Fibroblast of lung (primary cell): ENCODE data around the gene EHD3. TPM values are rescaled to one million over a fixed set of nuclear protein-coding genes. Genes with fewer than 3 reads are reported as not detected.

Experiments
- DNase-seq, 2 donors: peaks; one replicate each; pipeline versions ENCODE4 v3.0.0 to v3.0.0-alpha.2; 2010; ENCODE audit warnings: low read depth in 2 of 2
- H2AFZ ChIP-seq: 2 replicates; pipeline ENCODE4 v1.5.1; 2012; ENCODE audit warnings: low read length, control low read depth, inconsistent platforms
- H3K27ac ChIP-seq: 2 replicates; pipeline ENCODE4 v1.5.1; 2011; ENCODE audit warnings: low read length, control low read depth; ENCODE audit not compliant: insufficient read depth
- H3K27me3 ChIP-seq: 2 replicates; pipeline ENCODE4 v1.5.1; 2011; ENCODE audit warnings: mild to moderate bottlenecking, low read length; ENCODE audit not compliant: control insufficient read depth, insufficient read depth
- H3K36me3 ChIP-seq: 2 replicates; pipeline ENCODE4 v1.5.1; 2011; ENCODE audit warnings: low read length; ENCODE audit not compliant: control insufficient read depth, insufficient read depth
- H3K4me1 ChIP-seq: 2 replicates; pipeline ENCODE4 v1.5.1; 2011; ENCODE audit warnings: low read length; ENCODE audit not compliant: control insufficient read depth, insufficient read depth; ENCODE audit errors: extremely low read depth
- H3K4me2 ChIP-seq: 2 replicates; pipeline ENCODE4 v1.5.1; 2011; ENCODE audit warnings: low read length, control low read depth; ENCODE audit not compliant: insufficient read depth; ENCODE audit errors: extremely low read depth
- H3K4me3 ChIP-seq, 4 experiments: fragments of 200-600 bp in 1 of 4; sonication (generic) in 1 of 4; replicated peaks in 1 of 4; 2 replicates each; pipeline ENCODE4 v1.5.1; 2011 to 2016; ENCODE audit warnings: low read length in 4 of 4, low read depth in 3 of 4, mild to moderate bottlenecking in 3 of 4, control low read depth in 2 of 4, inconsistent platforms in 1 of 4, mixed read lengths in 1 of 4; ENCODE audit not compliant: insufficient read depth in 1 of 4; ENCODE audit errors: control extremely low read depth in 1 of 4
- H3K79me2 ChIP-seq: 2 replicates; pipeline ENCODE4 v1.5.1; 2012; ENCODE audit warnings: mild to moderate bottlenecking, low read length, inconsistent platforms; ENCODE audit not compliant: control insufficient read depth, insufficient read depth
- H3K9ac ChIP-seq: 2 replicates; pipeline ENCODE4 v1.5.1; 2011; ENCODE audit warnings: mild to moderate bottlenecking, low read length, control low read depth; ENCODE audit not compliant: insufficient read depth
- H3K9me3 ChIP-seq: 2 replicates; pipeline ENCODE4 v1.5.1; 2012; ENCODE audit warnings: low read depth, low read length; ENCODE audit not compliant: control insufficient read depth, insufficient read depth
- H4K20me1 ChIP-seq: 2 replicates; pipeline ENCODE4 v1.5.1; 2011; ENCODE audit warnings: low read length; ENCODE audit not compliant: control insufficient read depth, insufficient read depth; ENCODE audit errors: extremely low read depth
- EZH2 ChIP-seq: IDR thresholded peaks from 2 replicates; pipeline ENCODE4 v1.5.1; 2012; ENCODE audit warnings: low read length, control low read depth, mild to moderate bottlenecking; ENCODE audit errors: missing control alignments
- polyA plus RNA-seq, 2 donors: library from polyadenylated mRNA; depleted of rRNA in 1 of 2; stranded (reverse) in 1 of 2; unstranded in 1 of 2; fragments of >200 nt; gene quantifications; 2 replicates each; pipeline ENCODE4 v1.2.1, GENCODE V29; 2011 to 2012; ENCODE audit warnings: missing spikeins in 1 of 2
- total RNA-seq: library from RNA; depleted of rRNA; stranded (reverse); fragments of >200 nt; gene quantifications from 2 replicates; pipeline ENCODE4 v1.2.1, GENCODE V29; 2014
- TF ChIP-seq, protein P1 (sequence below), 2 donors: IDR thresholded peaks in 1 of 2; conservative IDR thresholded peaks in 1 of 2; 1 replicate in 1 of 2; 2 replicates in 1 of 2; pipeline ENCODE4 v1.5.1; 2011 to 2012; ENCODE audit warnings: low read length in 2 of 2, control low read depth in 1 of 2, inconsistent platforms in 1 of 2, low read depth in 1 of 2, mild to moderate bottlenecking in 1 of 2

Gene EHD3
- total and polyA plus RNA-seq, 2 donors (not counting 1 experiment from before 2014, with no cell fraction given): 30.6 to 37.5 TPM

DNA sequence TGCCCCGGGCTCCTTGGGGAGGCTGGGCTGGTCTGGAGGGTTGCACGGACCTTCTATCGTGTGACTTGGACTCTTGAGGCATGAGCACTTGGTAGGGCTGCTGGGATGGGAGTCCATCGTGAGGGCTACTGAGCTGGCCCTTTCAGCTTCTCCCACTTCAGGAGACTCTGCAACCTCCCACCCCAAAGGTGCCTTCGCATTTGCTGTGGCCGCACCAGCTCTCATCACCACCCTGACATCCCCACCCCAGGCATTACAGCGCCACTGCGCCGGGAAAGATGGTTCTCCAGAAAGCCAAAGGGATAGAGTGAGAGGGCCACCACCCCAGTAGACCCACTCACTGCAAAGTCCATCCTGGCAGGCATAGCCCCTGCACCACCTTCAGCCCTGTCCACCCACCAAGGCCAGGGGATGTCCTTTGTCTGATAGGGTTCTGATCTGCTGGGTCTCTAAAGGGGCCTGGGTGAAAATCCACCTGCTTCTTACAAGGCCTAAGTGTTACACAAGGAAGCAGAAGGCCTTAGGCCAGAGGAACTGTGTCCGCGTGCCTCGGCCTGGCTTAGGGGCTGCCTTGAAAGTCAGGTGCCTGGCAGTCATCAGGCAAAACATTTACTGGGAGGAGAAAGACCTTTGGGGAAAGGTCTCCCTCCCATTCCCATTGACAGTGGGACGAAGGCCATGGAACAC is 5.1 kb downstream of the EHD3 start:
- H3K9me3 ChIP-seq: no peaks in the 10 kb centered on the region
- H2AFZ ChIP-seq: no peak overlapping the region
- H3K27ac ChIP-seq: no peak overlapping the region
- no peak for DNase-seq
- H4K20me1 ChIP-seq: no peaks in the 10 kb centered on the region
- no peak overlapping the region for H3K9ac ChIP-seq
- no peak overlapping the region for H3K4me2 ChIP-seq
- H3K4me3 ChIP-seq: no peak overlapping the region
- H3K79me2 ChIP-seq: no peaks in the 10 kb centered on the region
- H3K36me3 ChIP-seq: peaks cover 3% of the 10 kb centered on the region
- TF ChIP-seq, protein P1, sequence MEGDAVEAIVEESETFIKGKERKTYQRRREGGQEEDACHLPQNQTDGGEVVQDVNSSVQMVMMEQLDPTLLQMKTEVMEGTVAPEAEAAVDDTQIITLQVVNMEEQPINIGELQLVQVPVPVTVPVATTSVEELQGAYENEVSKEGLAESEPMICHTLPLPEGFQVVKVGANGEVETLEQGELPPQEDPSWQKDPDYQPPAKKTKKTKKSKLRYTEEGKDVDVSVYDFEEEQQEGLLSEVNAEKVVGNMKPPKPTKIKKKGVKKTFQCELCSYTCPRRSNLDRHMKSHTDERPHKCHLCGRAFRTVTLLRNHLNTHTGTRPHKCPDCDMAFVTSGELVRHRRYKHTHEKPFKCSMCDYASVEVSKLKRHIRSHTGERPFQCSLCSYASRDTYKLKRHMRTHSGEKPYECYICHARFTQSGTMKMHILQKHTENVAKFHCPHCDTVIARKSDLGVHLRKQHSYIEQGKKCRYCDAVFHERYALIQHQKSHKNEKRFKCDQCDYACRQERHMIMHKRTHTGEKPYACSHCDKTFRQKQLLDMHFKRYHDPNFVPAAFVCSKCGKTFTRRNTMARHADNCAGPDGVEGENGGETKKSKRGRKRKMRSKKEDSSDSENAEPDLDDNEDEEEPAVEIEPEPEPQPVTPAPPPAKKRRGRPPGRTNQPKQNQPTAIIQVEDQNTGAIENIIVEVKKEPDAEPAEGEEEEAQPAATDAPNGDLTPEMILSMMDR (conservative IDR thresholded peaks at IDR 0.05 in 1 of 2, IDR thresholded peaks at IDR 0.05 in 1 of 2; ENCODE audit: low read depth in 1 of 2, low read length in 2 of 2): no peak
- no peak for TF ChIP-seq EZH2
- H3K4me1 ChIP-seq: peaks cover 15% of the 10 kb centered on the region
- no peaks in the 10 kb centered on the region for H3K27me3 ChIP-seq

DNA sequence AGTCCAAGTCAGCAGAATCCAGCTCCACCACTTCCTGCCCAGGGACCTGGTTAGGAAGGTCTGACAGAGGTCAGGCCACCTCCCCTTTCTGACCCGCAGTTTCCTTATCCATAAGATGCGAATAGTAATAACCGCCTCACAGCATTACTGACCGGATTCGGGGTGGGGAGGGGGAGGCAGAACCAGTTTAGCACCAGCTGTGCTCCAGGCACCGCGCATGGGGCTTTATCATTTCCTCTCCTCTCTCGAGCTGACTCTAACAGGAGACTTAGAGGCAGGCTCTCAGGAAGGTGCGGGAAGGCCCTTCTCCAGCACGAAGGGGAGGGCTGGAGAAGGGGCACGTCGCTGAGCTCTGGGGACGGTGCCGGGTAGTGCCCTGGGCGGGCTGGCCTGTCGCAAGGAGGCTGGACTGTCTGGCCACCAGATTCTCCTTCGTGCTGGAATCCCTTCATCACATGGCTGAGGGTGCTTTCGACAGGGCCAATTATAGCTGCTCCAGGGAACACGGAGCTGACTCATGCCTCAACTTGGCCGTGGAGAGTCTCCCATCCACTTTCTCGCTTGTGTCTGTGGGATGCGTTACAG is 5.7 kb downstream of the EHD3 start:
- no peak for TF ChIP-seq EZH2
- TF ChIP-seq, protein P1 (conservative IDR thresholded peaks at IDR 0.05 in 1 of 2, IDR thresholded peaks at IDR 0.05 in 1 of 2; ENCODE audit: low read depth in 1 of 2, low read length in 2 of 2): no peak
- peaks cover 3% of the 10 kb centered on the region for H3K36me3 ChIP-seq
- no peak overlapping the region for H3K4me3 ChIP-seq
- peak; percentile 56 to 81 for DNase-seq
- H4K20me1 ChIP-seq: no peaks in the 10 kb centered on the region
- peak overlapping the region; percentile 31 for H2AFZ ChIP-seq
- peak overlapping the region; percentile 55 for H3K27ac ChIP-seq
- peak overlapping the region; percentile 26 for H3K4me2 ChIP-seq
- no peaks in the 10 kb centered on the region for H3K27me3 ChIP-seq
- no peaks in the 10 kb centered on the region for H3K79me2 ChIP-seq
- H3K9me3 ChIP-seq: no peaks in the 10 kb centered on the region
- H3K4me1 ChIP-seq: peaks cover 15% of the 10 kb centered on the region
- H3K9ac ChIP-seq: no peak overlapping the region

DNA sequence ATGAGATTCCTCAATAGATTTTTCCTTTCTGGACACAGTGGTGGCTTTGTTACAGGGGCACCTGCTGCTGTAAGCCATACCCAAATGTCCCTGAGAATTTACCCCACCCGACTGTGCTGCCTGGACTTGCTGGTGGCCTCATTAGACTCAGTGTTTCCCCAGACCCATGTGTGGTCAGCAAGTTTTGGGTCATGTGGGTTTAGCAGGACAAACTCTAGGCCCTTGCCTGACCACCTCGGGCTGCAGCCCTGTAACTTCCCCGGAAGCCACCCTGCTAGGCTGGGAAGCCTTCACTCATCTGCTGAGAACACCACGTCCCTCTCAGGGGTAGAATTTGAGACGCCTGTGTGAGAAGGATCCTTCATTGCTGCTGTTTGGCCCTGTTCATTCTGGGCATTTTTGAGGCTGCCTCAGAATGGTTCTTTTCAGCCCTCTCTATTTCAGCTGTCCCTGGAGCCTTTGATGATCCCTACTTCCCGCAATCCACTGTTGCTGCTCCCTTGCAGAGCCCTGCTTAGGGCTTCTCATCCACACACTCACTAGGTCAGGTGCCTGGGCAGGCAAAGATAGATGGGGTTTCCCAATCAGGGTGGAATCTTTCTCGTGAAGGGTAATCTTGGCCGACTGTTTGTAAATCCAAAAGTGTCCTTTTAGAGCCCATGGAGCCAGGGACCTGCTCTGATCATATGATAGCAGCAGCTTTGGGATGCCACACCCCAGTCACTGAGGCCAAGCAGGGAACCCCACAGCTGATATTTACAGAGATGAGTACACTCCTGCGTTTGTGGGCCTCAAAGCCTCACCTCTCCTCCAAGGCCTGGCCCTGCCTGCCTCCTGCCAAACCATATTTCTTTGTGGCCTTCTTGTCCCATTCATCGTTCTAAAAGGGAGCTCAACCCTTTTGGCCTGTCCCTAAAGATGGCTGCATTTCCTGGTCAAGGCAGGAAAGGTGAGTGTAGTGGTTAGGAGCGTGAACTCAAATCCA is 6.7 kb downstream of the EHD3 start:
- no peak for DNase-seq
- Histone ChIP-seq H3K4me3 (no peak overlapping the region), H3K9ac (no peak overlapping the region), H3K27ac (peak overlapping the region; percentile 55), H3K4me2 (no peak overlapping the region), H3K4me1 (peaks cover 14% of the 10 kb centered on the region), H4K20me1 (no peaks in the 10 kb centered on the region), H3K27me3 (no peaks in the 10 kb centered on the region), H3K9me3 (no peaks in the 10 kb centered on the region), H2AFZ (no peak overlapping the region), H3K36me3 (peaks cover 3% of the 10 kb centered on the region), H3K79me2 (no peaks in the 10 kb centered on the region)
- TF ChIP-seq, protein P1 (conservative IDR thresholded peaks at IDR 0.05 in 1 of 2, IDR thresholded peaks at IDR 0.05 in 1 of 2; ENCODE audit: low read depth in 1 of 2, low read length in 2 of 2): no peak
- TF ChIP-seq EZH2: no peak
